Caco-2 (cell line): ENCODE results near the gene DSCAM. TPM values are rescaled to one million over a fixed set of nuclear protein-coding genes. Genes with fewer than 3 reads are reported as not detected.

Experiments
- BruUV-seq: library from RNA; stranded (reverse); fragments of 400-500 nt; replicated peaks from 2 replicates; lab custom pipeline; 2021; lab: Mats Ljungman, UMichigan
- CTCF ChIA-PET: fragments of 300-600 bp; sonication (Branson Sonifier 250); formaldehyde crosslinking; loops from one replicate; lab custom pipeline; 2022; ENCODE audit warnings: antibody characterized with exemption; lab: Charles Lee
- POLR2A ChIA-PET: fragments of 300-600 bp; sonication (Branson Sonifier 250); formaldehyde crosslinking; loops from one replicate; lab custom pipeline; 2022; ENCODE audit warnings: antibody characterized with exemption; lab: Charles Lee
- DNase-seq, 2 experiments: peaks; one replicate each; pipeline versions ENCODE4 v3.0.0 to v3.0.0-alpha.2; 2020 to 2022
- H3K27me3 ChIP-seq: replicated peaks from 2 replicates; pipeline ENCODE4 v1.6.0; 2011; ENCODE audit warnings: low read length; ENCODE audit not compliant: control insufficient read depth, insufficient read depth
- H3K36me3 ChIP-seq: 2 replicates; pipeline ENCODE4 v1.5.1; 2011; ENCODE audit warnings: low read length; ENCODE audit not compliant: control insufficient read depth, insufficient read depth
- H3K4me1 ChIP-seq: fragments of 250-450 bp; sonication (Bioruptor Pico); 2 replicates; pipeline ENCODE4 v1.5.1; 2020; ENCODE audit warnings: mild to moderate bottlenecking
- H3K4me3 ChIP-seq: 2 replicates; pipeline ENCODE4 v1.5.1; 2011; ENCODE audit warnings: low read depth, mild to moderate bottlenecking, control low read depth, low read length
- H3K9me3 ChIP-seq: fragments of 250-450 bp; sonication (Bioruptor Pico); 2 replicates; pipeline ENCODE4 v1.5.1; 2020; ENCODE audit warnings: mild to moderate bottlenecking, moderate library complexity
- H3K27ac Mint-ChIP-seq: one replicate; pipeline ENCODE4 v1.8.0; 2022; ENCODE audit warnings: mixed read lengths; ENCODE audit not compliant: unreplicated experiment
- H3K27me3 Mint-ChIP-seq: one replicate; pipeline ENCODE4 v1.8.0; 2022; ENCODE audit warnings: mixed read lengths; ENCODE audit not compliant: insufficient read depth, unreplicated experiment
- H3K36me3 Mint-ChIP-seq: one replicate; pipeline ENCODE4 v1.8.0; 2022; ENCODE audit warnings: mild to moderate bottlenecking, mixed read lengths; ENCODE audit not compliant: insufficient read depth, unreplicated experiment
- H3K4me1 Mint-ChIP-seq: one replicate; pipeline ENCODE4 v1.8.0; 2022; ENCODE audit warnings: low read depth, mixed read lengths; ENCODE audit not compliant: unreplicated experiment
- H3K4me3 Mint-ChIP-seq: one replicate; pipeline ENCODE4 v1.8.0; 2022; ENCODE audit warnings: mild to moderate bottlenecking, moderate library complexity, mixed read lengths; ENCODE audit not compliant: unreplicated experiment
- H3K9me3 Mint-ChIP-seq: one replicate; pipeline ENCODE4 v1.8.0; 2022; ENCODE audit warnings: mixed read lengths; ENCODE audit not compliant: unreplicated experiment
- intact Hi-C: fragments of 100-400 bp; cut with micrococcal nuclease; formaldehyde crosslinking; loops from one replicate; pipeline ENCODE4 v1.10.0; 2022; ENCODE audit not compliant: unreplicated experiment
- total RNA-seq: library from RNA; stranded (reverse); gene quantifications from 2 replicates; pipeline ENCODE4 v1.2.3, GENCODE V29; 2022
- TF ChIP-seq, protein P1 (sequence below), 2 experiments: fragments of 200-600 bp in 1 of 2; IDR thresholded peaks; 1 replicate in 1 of 2; 2 replicates in 1 of 2; pipeline versions ENCODE4 v1.5.1 to v1.8.0; 2011 to 2022; ENCODE audit warnings: antibody characterized with exemption in 1 of 2, control low read depth in 1 of 2, inconsistent platforms in 1 of 2, low read depth in 1 of 2, low read length in 1 of 2, mild to moderate bottlenecking in 1 of 2, moderate library complexity in 1 of 2; ENCODE audit not compliant: insufficient read depth in 1 of 2, severe bottlenecking in 1 of 2, unreplicated experiment in 1 of 2

DSCAM gene
- total RNA-seq, 1 experiment from 2014 or later: not detected

DNA sequence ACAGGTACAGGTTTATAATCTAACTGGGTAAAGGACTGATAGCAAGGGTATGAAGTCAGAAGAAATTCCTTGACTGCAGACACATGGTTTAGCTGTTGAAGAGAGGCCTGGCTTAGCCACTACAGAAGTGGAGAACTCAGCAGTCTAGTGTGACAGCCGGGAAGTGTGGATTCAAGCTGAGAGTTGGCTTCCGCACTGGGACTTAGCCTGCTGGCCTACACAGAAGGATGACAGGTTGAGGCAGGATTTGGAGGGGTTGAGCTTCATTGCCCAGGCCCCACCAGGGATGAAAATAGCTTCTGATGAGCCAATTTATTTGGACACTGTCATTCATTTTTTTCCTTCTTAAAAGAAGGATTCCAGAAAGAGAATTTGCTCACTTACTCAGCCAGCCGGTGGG lies 695.3 kb downstream of the DSCAM start:
- no peaks in the 10 kb centered on the region for H3K36me3 ChIP-seq
- intact Hi-C loops: no loop called here
- H3K27me3 ChIP-seq: no peaks in the 10 kb centered on the region
- no TSS peak for BruUV-seq
- Mint-ChIP-seq H3K4me3 (no peak overlapping the region), H3K27ac (no peak overlapping the region), H3K27me3 (peaks cover 7% of the 10 kb centered on the region), H3K4me1 (no peaks in the 10 kb centered on the region), H3K9me3 (no peaks in the 10 kb centered on the region), H3K36me3 (no peaks in the 10 kb centered on the region)
- H3K4me3 ChIP-seq: no peak overlapping the region
- POLR2A ChIA-PET: no interaction called here
- no peaks in the 10 kb centered on the region for H3K9me3 ChIP-seq
- TF ChIP-seq, protein P1, sequence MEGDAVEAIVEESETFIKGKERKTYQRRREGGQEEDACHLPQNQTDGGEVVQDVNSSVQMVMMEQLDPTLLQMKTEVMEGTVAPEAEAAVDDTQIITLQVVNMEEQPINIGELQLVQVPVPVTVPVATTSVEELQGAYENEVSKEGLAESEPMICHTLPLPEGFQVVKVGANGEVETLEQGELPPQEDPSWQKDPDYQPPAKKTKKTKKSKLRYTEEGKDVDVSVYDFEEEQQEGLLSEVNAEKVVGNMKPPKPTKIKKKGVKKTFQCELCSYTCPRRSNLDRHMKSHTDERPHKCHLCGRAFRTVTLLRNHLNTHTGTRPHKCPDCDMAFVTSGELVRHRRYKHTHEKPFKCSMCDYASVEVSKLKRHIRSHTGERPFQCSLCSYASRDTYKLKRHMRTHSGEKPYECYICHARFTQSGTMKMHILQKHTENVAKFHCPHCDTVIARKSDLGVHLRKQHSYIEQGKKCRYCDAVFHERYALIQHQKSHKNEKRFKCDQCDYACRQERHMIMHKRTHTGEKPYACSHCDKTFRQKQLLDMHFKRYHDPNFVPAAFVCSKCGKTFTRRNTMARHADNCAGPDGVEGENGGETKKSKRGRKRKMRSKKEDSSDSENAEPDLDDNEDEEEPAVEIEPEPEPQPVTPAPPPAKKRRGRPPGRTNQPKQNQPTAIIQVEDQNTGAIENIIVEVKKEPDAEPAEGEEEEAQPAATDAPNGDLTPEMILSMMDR (IDR thresholded peaks at IDR 0.05; ENCODE audit: insufficient read depth in 1 of 2, low read depth in 1 of 2, low read length in 1 of 2, severe bottlenecking in 1 of 2, unreplicated experiment in 1 of 2): no peak
- H3K4me1 ChIP-seq: no peaks in the 10 kb centered on the region
- DNase-seq: no peak
- CTCF ChIA-PET: no interaction called here

DNA sequence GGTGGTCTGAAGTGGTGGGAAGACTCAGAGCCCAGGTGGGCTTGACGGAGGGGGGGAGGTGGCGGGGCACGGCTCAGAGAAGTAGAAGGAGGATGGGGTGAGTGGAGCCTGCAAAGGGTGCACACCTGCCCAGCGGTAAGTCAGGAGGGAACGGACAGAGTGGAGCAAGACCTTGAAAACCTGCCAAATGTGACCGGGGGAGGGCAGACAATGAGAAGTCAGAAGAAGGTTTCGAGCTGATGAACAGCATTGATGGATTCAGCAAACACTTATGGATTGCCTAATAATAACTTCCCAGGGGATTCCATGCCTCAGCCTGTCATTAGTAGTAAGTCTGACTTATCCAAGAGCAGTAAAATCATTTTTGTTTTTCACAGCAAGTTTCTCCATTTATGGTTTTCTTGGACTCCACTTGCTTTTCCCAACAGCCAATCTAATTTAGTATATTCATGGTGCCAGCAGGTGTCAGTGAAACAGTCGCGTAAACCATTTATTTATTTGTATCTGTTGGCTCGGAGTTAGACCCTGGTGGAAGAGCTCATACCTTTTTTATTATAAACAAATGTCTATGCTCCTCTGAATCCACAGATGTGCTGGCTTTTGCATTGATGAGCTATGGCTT lies 700.6 kb downstream of the DSCAM start:
- Histone ChIP-seq H3K9me3 (no peaks in the 10 kb centered on the region), H3K36me3 (no peaks in the 10 kb centered on the region), H3K27me3 (no peaks in the 10 kb centered on the region), H3K4me3 (no peak overlapping the region), H3K4me1 (no peaks in the 10 kb centered on the region)
- intact Hi-C loops: loop anchor here (10.0 kb wide), 1 partner anchor 918 kb away; no protein-coding TSS in a partner anchor
- Mint-ChIP-seq H3K9me3 (no peaks in the 10 kb centered on the region), H3K4me1 (no peaks in the 10 kb centered on the region), H3K4me3 (no peak overlapping the region), H3K36me3 (no peaks in the 10 kb centered on the region), H3K27me3 (peaks cover 4% of the 10 kb centered on the region), H3K27ac (no peak overlapping the region)
- ChIA-PET CTCF (no interaction called here), POLR2A (no interaction called here)
- TF ChIP-seq, protein P1 (IDR thresholded peaks at IDR 0.05; ENCODE audit: insufficient read depth in 1 of 2, low read depth in 1 of 2, low read length in 1 of 2, severe bottlenecking in 1 of 2, unreplicated experiment in 1 of 2): no peak
- BruUV-seq: no TSS peak
- DNase-seq: no peak

DNA sequence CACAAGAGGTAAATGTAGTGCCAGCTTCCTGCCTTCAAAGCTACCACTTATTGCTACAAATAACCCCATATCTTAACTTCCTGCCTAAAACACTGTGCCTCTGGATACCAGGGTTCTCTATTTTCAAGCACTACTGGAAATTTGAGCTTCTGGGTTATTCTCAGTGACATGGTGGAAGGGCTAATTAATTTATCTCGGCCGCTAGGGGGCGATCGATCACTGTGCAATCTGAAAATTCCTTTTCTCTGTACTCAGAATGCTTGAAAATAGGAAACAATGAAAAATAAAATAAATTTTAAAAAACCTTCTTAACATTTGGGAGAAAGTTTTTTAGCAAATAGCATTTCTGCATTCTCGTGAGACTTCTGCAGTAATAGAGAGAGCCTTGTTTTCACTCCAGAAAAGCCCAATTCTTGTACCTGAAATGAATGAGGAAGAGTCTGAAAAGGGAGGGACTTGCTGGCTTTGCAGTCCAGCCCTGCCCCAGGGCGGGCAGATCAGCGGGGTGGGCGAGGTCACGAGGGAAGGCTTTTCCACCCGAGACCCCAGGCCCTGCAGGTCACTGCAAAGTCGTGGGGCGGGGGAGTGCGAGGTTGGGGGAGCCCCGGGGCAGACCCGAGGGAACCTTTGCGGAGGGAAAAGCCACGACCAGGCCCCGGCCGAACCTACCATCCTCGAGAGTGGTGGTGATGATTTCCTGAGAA lies 703.0 kb downstream of the DSCAM start:
- BruUV-seq: no TSS peak
- Histone ChIP-seq H3K4me1 (no peaks in the 10 kb centered on the region), H3K36me3 (no peaks in the 10 kb centered on the region), H3K4me3 (no peak overlapping the region), H3K9me3 (no peaks in the 10 kb centered on the region), H3K27me3 (no peaks in the 10 kb centered on the region)
- no peak overlapping the region for H3K4me3 Mint-ChIP-seq
- CTCF ChIA-PET: interaction anchor here (0.6 to 1.0 kb wide), 6 partner anchors 11 to 990 kb away, joined by 3 to 10 read pairs (median 3); no protein-coding TSS in a partner anchor
- POLR2A ChIA-PET: no interaction called here
- H3K36me3 Mint-ChIP-seq: no peaks in the 10 kb centered on the region
- TF ChIP-seq, protein P1 (IDR thresholded peaks at IDR 0.05; ENCODE audit: insufficient read depth in 1 of 2, low read depth in 1 of 2, low read length in 1 of 2, severe bottlenecking in 1 of 2, unreplicated experiment in 1 of 2): peak; percentile 57 to 77
- intact Hi-C loops: loop anchor here (1.0 to 10.0 kb wide), 3 partner anchors 242 to 921 kb away; no protein-coding TSS in a partner anchor
- no peaks in the 10 kb centered on the region for H3K9me3 Mint-ChIP-seq
- H3K4me1 Mint-ChIP-seq: no peaks in the 10 kb centered on the region
- peak in 1 of 2 experiments; percentile 57 for DNase-seq
- no peak overlapping the region for H3K27ac Mint-ChIP-seq
- peaks cover 4% of the 10 kb centered on the region for H3K27me3 Mint-ChIP-seq
